Lung (tissue), 12 donors: ENCODE results near the gene RNF150. TPM values are rescaled to one million over a fixed set of nuclear protein-coding genes. Genes with fewer than 3 reads are reported as not detected.

Experiments used
- ATAC-seq: fragments of 200-7000 bp; cut with Tn5 transposase; one replicate; pipeline ENCODE4 v1.9.1; 2020; ENCODE audit warnings: moderate number of reproducible peaks; ENCODE audit not compliant: insufficient read depth, low FRiP score
- DNase-seq, 3 donors: peaks; one replicate each; pipeline ENCODE4 v3.0.0-alpha.2; 2013 to 2017
- H3K27ac ChIP-seq, 2 donors: one replicate each; pipeline ENCODE4 v1.5.1; 2013; ENCODE audit warnings: mild to moderate bottlenecking in 2 of 2, moderate library complexity in 2 of 2, control low read depth in 1 of 2, inconsistent platforms in 1 of 2, low read depth in 1 of 2, low read length in 1 of 2
- H3K27me3 ChIP-seq, 3 donors: one replicate each; pipeline ENCODE4 v1.5.1; 2013; ENCODE audit warnings: low read length in 2 of 3; ENCODE audit not compliant: control insufficient read depth in 3 of 3, insufficient read depth in 3 of 3
- H3K36me3 ChIP-seq, 4 donors: one replicate each; pipeline ENCODE4 v1.5.1; 2013; ENCODE audit warnings: low read length in 4 of 4, mild to moderate bottlenecking in 1 of 4, moderate library complexity in 1 of 4; ENCODE audit not compliant: control insufficient read depth in 4 of 4, insufficient read depth in 4 of 4
- H3K4me1 ChIP-seq, 5 donors: one replicate each; pipeline ENCODE4 v1.5.1; 2013; ENCODE audit warnings: low read length in 5 of 5, mild to moderate bottlenecking in 2 of 5, moderate library complexity in 1 of 5; ENCODE audit not compliant: control insufficient read depth in 5 of 5, insufficient read depth in 5 of 5
- H3K4me3 ChIP-seq: one replicate; pipeline ENCODE4 v1.5.1; 2013; ENCODE audit warnings: mild to moderate bottlenecking, control low read depth, moderate library complexity
- H3K9ac ChIP-seq, 2 donors: one replicate each; pipeline ENCODE4 v1.5.1; 2013; ENCODE audit warnings: low read length in 2 of 2, control low read depth in 1 of 2; ENCODE audit not compliant: insufficient read depth in 1 of 2
- H3K9me3 ChIP-seq, 4 donors: one replicate each; pipeline ENCODE4 v1.5.1; 2013; ENCODE audit warnings: low read length in 3 of 4, mild to moderate bottlenecking in 1 of 4, moderate library complexity in 1 of 4; ENCODE audit not compliant: control insufficient read depth in 4 of 4, insufficient read depth in 3 of 4
- WGBS, 2 donors: extraction: QIAGEN DNeasy Blood & Tissue Kit; methylation state at CpG; one replicate each; pipeline ENCODE4 v1.1.7; 2013; 5-methylcytosine and 5-hydroxymethylcytosine counted together
- polyA plus RNA-seq, 2 donors: library from polyadenylated mRNA; stranded (reverse); fragments of 200-250 nt; gene quantifications; one replicate each; pipeline ENCODE4 v1.2.1, GENCODE V29; 2013
- total RNA-seq, 2 donors: library from RNA; depleted of rRNA in 1 of 2; stranded (reverse); fragments of >200 nt in 1 of 2; gene quantifications; one replicate each; pipeline ENCODE4 v1.2.1, GENCODE V29; 2014 to 2021
- TF ChIP-seq, protein P1 (sequence below): IDR thresholded peaks from 2 replicates; pipeline ENCODE4 v1.5.1; 2012; ENCODE audit warnings: mild to moderate bottlenecking; ENCODE audit errors: control extremely low read depth, extremely low read depth
- donor health status: control.
- donor health status: control.
- donor health status: Bipolar disorder and iron deficiency.
- donor health status: healthy.
- donor health status: DM: yes; HTN: yes; CAD: no.

Gene RNF150
- total and polyA plus RNA-seq, 4 donors: 0.18 to 19.3 (median 2.1) TPM

DNA sequence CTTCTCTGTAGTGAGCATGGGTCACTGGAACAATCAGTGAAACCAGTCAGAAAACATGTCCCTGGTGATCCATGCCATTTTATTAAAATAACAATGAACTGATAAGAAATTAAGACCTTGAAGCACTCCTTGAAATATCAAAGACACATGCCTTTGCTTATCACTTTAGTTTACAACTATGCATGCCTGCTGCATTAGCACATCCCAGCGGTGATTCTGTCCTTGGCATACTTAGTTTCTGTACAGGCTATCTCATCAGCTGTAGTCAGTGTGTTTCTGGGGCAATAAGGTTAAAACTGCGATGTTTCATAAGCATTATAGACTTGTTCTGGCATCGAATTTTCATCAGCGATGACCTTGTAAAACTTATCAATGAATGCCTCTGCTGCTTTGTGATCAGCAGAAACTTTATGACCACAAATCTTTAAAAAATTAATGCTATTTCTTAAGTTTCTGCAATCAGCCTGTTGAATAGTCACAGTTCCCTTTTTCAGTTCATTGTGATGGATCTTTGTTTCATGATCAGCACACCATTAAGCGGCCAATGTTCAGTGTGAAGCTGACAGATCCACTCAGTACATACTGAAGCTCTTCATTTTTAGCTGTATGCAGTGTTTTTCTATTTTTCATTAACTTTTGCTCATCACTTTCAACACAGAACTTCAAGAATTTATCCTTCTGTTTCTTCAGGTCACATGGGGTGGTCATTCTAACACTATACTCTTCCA lies 150.5 kb downstream of the RNF150 start:
- Histone ChIP-seq H3K4me3 (no peak overlapping the region), H3K27ac (peak overlapping the region in 1 of 2 donors; percentile 72)
- 93 to 97% methylated on average over 5 of the region's 5 CpGs for WGBS, 2 donors

GRCh38 chr4:140980426-140981200 lies 152.7 kb downstream of the RNF150 start:
- no peak for DNase-seq
- Histone ChIP-seq H3K9ac (no peak overlapping the region), H3K4me3 (no peak overlapping the region), H3K36me3 (no peaks in the 10 kb centered on the region), H3K27ac (peak overlapping the region in 1 of 2 donors; percentile 41), H3K4me1 (peaks cover 0 to 19% (median 0%) of the 10 kb centered on the region in 5 donors), H3K9me3 (peaks cover 0 to 3% (median 0%) of the 10 kb centered on the region in 4 donors), H3K27me3 (no peaks in the 10 kb centered on the region)
- ATAC-seq: no peak
- 67 to 69% methylated on average over 5 of the region's 5 CpGs for WGBS, 2 donors
- TF ChIP-seq, protein P1, sequence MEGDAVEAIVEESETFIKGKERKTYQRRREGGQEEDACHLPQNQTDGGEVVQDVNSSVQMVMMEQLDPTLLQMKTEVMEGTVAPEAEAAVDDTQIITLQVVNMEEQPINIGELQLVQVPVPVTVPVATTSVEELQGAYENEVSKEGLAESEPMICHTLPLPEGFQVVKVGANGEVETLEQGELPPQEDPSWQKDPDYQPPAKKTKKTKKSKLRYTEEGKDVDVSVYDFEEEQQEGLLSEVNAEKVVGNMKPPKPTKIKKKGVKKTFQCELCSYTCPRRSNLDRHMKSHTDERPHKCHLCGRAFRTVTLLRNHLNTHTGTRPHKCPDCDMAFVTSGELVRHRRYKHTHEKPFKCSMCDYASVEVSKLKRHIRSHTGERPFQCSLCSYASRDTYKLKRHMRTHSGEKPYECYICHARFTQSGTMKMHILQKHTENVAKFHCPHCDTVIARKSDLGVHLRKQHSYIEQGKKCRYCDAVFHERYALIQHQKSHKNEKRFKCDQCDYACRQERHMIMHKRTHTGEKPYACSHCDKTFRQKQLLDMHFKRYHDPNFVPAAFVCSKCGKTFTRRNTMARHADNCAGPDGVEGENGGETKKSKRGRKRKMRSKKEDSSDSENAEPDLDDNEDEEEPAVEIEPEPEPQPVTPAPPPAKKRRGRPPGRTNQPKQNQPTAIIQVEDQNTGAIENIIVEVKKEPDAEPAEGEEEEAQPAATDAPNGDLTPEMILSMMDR: no peak

More for the DNA sequence above, 150.5 kb downstream of the RNF150 start:
- Histone ChIP-seq H3K9me3 (peaks cover 0 to 3% (median 0%) of the 10 kb centered on the region in 4 donors), H3K36me3 (no peaks in the 10 kb centered on the region), H3K9ac (no peak overlapping the region), H3K27me3 (no peaks in the 10 kb centered on the region), H3K4me1 (peaks cover 0 to 13% (median 0%) of the 10 kb centered on the region in 5 donors)
- DNase-seq (no peak), ATAC-seq (no peak)
- TF ChIP-seq, protein P1: no peak

DNA sequence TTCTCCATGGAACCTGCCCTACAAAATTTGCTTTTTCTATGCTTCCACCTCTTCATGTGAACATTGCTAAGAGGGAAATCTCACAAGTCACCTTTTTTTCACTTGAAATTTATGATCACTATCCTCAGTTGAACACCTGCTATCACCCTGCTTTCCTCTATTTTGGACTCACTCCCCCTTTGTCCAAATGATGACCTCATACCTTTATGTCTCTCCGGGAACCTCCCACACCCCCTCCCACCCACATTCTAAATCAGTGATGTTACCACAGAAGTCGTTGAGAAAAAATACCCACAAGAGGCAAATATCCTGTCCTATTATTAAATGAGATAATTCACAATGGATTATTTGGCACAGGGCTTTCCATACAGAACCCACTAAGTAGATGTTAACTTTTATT lies 156.5 kb downstream of the RNF150 start:
- no peaks in the 10 kb centered on the region for H3K9me3 ChIP-seq
- peaks cover 0 to 9% (median 0%) of the 10 kb centered on the region in 5 donors for H3K4me1 ChIP-seq
- no peak overlapping the region for H3K4me3 ChIP-seq
- H3K27ac ChIP-seq: no peak overlapping the region
- TF ChIP-seq, protein P1: no peak
- H3K9ac ChIP-seq: no peak overlapping the region
- DNase-seq (no peak), ATAC-seq (no peak)
- no peaks in the 10 kb centered on the region for H3K27me3 ChIP-seq
- 78 to 93% methylated on average over 2 of the region's 2 CpGs for WGBS, 2 donors
- no peaks in the 10 kb centered on the region for H3K36me3 ChIP-seq
